Peyer's patch (tissue), 4 donors: ENCODE data around the gene DPYSL5. TPM values are rescaled to one million over a fixed set of nuclear protein-coding genes. Genes with fewer than 3 reads are reported as not detected.

Source experiments
- DNase-seq, 3 donors: peaks; one replicate each; pipeline ENCODE4 v3.0.0-alpha.2; 2017 to 2019
- H3K27ac ChIP-seq, 4 donors: fragments of 200-600 bp; sonication (generic); one replicate each; pipeline ENCODE4 v1.5.1; 2016 to 2019
- H3K27me3 ChIP-seq, 2 donors: fragments of 200-600 bp; sonication (generic); one replicate each; pipeline ENCODE4 v1.5.1; 2019
- H3K36me3 ChIP-seq, 3 donors: fragments of 200-600 bp; sonication (generic); one replicate each; pipeline ENCODE4 v1.5.1; 2016 to 2019
- H3K4me1 ChIP-seq, 4 donors: fragments of 200-600 bp; sonication (generic); one replicate each; pipeline ENCODE4 v1.5.1; 2016 to 2019
- H3K4me3 ChIP-seq, 4 donors: fragments of 200-600 bp; sonication (generic); 1 replicate in 3 of 4; 2 replicates in 1 of 4; pipeline ENCODE4 v1.5.1; 2016 to 2019; ENCODE audit warnings: mild to moderate bottlenecking in 1 of 4
- H3K9me3 ChIP-seq, 4 donors: fragments of 200-600 bp; sonication (generic); one replicate each; pipeline ENCODE4 v1.5.1; 2016 to 2019; ENCODE audit warnings: mild to moderate bottlenecking in 1 of 4
- POLR2A ChIP-seq, 2 donors: fragments of 450-650 bp; IDR thresholded peaks; one replicate each; pipeline ENCODE4 v1.5.1; 2017; ENCODE audit warnings: antibody characterized with exemption in 2 of 2, mild to moderate bottlenecking in 2 of 2, moderate library complexity in 2 of 2
- total RNA-seq, 4 donors: library from RNA; depleted of rRNA; stranded (reverse); fragments of >200 nt; gene quantifications; one replicate each; pipeline ENCODE4 v1.1.0, GENCODE V29; 2016
- TF ChIP-seq, protein P1 (sequence below), 6 experiments: fragments of 450-650 bp in 4 of 6; fragments of 200-600 bp in 2 of 6; sonication (generic) in 1 of 6; IDR thresholded peaks; one replicate each; pipeline ENCODE4 v1.5.1; 2017 to 2019; ENCODE audit warnings: antibody characterized with exemption in 6 of 6, mild to moderate bottlenecking in 3 of 6, moderate library complexity in 1 of 6

The DPYSL5 gene
- total RNA-seq, 4 donors from 2014 or later: 0.13 to 0.83 TPM; not detected in 2

DNA sequence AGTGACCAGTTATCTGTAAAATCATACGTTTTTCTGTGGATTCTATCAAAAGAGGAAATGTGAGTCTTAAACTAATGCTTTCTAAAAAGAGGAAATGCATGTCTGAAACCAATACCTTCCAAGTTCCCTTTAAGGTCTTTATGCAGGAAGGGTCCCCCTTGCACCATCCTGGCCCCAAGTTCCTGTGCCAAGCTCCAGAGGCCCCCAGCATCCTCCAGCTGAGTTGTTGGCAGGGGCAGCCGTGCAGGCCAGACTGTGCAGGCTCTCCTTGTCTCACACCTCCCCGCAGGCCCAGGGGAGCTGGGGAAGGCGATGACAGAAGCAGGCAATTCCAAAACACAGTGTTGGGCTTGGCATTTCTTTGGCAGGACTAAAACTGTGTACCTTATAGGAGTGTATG is 39.2 kb downstream of the DPYSL5 start:
- Histone ChIP-seq H3K9me3 (no peaks in the 10 kb centered on the region), H3K4me1 (no peaks in the 10 kb centered on the region), H3K4me3 (no peak overlapping the region), H3K36me3 (no peaks in the 10 kb centered on the region), H3K27ac (no peak overlapping the region), H3K27me3 (no peaks in the 10 kb centered on the region)
- TF ChIP-seq POLR2A (IDR thresholded peaks at IDR 0.05): no peak
- TF ChIP-seq, protein P1, sequence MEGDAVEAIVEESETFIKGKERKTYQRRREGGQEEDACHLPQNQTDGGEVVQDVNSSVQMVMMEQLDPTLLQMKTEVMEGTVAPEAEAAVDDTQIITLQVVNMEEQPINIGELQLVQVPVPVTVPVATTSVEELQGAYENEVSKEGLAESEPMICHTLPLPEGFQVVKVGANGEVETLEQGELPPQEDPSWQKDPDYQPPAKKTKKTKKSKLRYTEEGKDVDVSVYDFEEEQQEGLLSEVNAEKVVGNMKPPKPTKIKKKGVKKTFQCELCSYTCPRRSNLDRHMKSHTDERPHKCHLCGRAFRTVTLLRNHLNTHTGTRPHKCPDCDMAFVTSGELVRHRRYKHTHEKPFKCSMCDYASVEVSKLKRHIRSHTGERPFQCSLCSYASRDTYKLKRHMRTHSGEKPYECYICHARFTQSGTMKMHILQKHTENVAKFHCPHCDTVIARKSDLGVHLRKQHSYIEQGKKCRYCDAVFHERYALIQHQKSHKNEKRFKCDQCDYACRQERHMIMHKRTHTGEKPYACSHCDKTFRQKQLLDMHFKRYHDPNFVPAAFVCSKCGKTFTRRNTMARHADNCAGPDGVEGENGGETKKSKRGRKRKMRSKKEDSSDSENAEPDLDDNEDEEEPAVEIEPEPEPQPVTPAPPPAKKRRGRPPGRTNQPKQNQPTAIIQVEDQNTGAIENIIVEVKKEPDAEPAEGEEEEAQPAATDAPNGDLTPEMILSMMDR (IDR thresholded peaks at IDR 0.05): no peak
- DNase-seq: no peak

DNA sequence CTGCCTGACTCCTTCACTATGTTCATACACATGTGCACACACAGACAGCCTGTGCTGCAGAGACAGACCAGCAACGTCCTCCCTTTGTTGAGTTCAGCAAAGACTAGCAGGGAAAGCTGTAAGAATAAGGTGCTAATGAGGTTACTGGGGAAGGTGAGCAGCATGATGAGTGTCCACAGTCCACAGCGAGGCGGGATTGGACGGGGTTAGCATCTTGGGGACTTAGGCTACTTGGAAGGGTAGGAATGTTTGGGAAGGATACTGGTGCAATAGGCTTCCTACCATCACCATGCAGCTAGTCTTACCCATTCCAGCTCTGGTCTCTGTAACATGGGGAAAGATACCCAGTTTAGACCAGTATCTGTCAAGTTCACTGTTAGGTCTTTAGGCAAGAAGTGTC is 41.9 kb downstream of the DPYSL5 start:
- no peaks in the 10 kb centered on the region for H3K4me1 ChIP-seq
- no peak overlapping the region for H3K27ac ChIP-seq
- TF ChIP-seq, protein P1 (IDR thresholded peaks at IDR 0.05): no peak
- TF ChIP-seq POLR2A (IDR thresholded peaks at IDR 0.05): no peak
- H3K9me3 ChIP-seq: peaks cover 0 to under 1% (median 0%) of the 10 kb centered on the region in 4 donors
- H3K4me3 ChIP-seq: no peak overlapping the region
- H3K36me3 ChIP-seq: no peaks in the 10 kb centered on the region
- no peaks in the 10 kb centered on the region for H3K27me3 ChIP-seq
- no peak for DNase-seq

DNA sequence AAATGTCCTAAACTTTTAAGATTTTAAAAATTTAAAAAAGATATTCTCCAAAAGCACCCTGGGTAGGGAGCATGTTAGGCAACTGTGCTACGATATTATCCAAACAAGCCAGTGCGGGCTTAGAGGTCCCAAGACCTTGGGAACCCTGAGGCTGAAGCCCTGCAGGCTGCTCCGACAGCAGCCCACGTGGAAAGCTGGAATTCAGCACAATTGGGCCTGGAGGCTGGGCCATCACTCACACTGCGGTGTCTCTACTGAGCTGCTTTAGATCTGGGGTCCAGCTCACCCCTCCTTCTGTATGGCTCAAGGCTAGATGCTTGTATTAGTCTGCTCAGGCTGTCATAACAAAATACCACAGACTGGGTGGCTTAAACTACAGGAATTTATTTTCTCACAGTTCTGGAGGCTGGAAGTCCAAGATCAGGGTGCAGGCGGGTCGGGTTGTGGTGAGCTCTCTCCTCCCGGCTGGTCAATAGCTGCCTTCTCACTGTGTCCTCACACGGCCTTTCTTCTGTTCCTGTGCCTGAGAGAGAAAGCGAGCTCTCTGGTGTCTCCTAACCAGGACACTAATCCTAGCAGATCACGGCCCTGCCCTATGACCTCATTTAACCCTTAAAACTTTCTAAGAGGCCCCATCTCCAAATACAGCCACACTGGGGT is 42.5 kb downstream of the DPYSL5 start:
- peaks cover 0 to 5% (median 0%) of the 10 kb centered on the region in 4 donors for H3K9me3 ChIP-seq
- H3K4me1 ChIP-seq: no peaks in the 10 kb centered on the region
- no peaks in the 10 kb centered on the region for H3K36me3 ChIP-seq
- DNase-seq: no peak
- H3K27me3 ChIP-seq: no peaks in the 10 kb centered on the region
- TF ChIP-seq, protein P1 (IDR thresholded peaks at IDR 0.05): no peak
- no peak for TF ChIP-seq POLR2A (IDR thresholded peaks at IDR 0.05)
- no peak overlapping the region for H3K4me3 ChIP-seq
- H3K27ac ChIP-seq: no peak overlapping the region

DNA sequence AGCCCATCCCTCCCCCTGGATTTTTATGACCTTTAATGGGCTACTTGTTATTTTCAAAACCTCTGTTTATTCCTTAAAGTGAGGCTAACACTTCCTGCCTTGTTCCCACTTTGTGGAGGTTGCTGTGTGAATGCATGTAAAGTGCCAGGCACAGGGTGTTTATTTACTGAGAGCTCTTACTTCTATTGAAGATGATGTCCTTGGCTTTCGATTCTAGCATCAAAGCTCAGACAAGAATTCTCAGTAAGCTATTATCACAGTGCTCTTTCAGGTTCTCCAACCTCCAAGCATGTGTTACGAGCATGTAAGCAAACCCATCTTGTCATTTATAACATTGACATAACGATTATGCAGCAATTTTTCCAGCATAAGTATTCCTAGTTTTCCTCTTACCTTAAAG is 44.2 kb downstream of the DPYSL5 start:
- Histone ChIP-seq H3K36me3 (no peaks in the 10 kb centered on the region), H3K4me1 (no peaks in the 10 kb centered on the region), H3K4me3 (no peak overlapping the region), H3K27ac (no peak overlapping the region), H3K27me3 (no peaks in the 10 kb centered on the region), H3K9me3 (peaks cover 0 to 5% (median 0%) of the 10 kb centered on the region in 4 donors)
- no peak for TF ChIP-seq POLR2A (IDR thresholded peaks at IDR 0.05)
- TF ChIP-seq, protein P1 (IDR thresholded peaks at IDR 0.05): no peak
- DNase-seq: no peak

DNA sequence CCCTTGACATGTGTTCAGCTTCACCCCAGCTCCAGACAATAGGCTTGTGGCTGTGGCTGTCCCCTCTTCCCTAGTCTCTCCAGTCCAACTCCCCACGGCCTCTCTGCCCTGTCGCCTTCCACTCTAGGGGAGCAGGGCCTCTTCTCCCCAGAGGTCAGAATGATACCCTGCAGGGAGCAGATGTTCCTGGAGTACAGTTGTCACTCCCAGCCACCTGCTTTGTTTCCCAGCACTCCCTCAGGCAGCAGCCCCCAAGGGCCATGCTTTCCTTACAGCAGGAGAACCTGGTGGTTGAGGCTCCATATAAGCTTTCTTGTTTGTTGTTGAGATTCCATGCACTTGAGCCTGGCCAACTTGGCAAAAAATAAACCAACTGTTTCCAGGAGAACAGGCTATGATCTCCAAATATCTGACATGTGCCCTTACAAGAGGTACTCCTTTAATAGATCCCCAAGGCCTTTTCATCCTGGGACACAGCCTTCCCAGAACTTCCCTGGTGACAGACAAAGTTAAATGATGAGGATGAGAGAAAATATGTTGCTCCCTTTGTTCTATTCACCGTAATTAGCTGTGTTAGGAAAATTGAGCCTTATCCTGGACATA is 45.1 kb downstream of the DPYSL5 start:
- TF ChIP-seq, protein P1 (IDR thresholded peaks at IDR 0.05): no peak
- TF ChIP-seq POLR2A (IDR thresholded peaks at IDR 0.05): no peak
- DNase-seq: no peak
- no peaks in the 10 kb centered on the region for H3K36me3 ChIP-seq
- peaks cover 0 to 5% (median 0%) of the 10 kb centered on the region in 4 donors for H3K9me3 ChIP-seq
- H3K4me3 ChIP-seq: no peak overlapping the region
- H3K4me1 ChIP-seq: no peaks in the 10 kb centered on the region
- no peak overlapping the region for H3K27ac ChIP-seq
- no peaks in the 10 kb centered on the region for H3K27me3 ChIP-seq
